ENCODE measurements around the gene BICRA.

- TF ChIP-seq USF2 (CRISPR knock-in tag; IDR thresholded peaks at IDR 0.05): no peak
- TF ChIP-seq CTCF (IDR thresholded peaks at IDR 0.05 in 2 of 3, conservative IDR thresholded peaks at IDR 0.05 in 1 of 3; ENCODE audit: insufficient read depth in 2 of 3, low read depth in 1 of 3, low read length in 3 of 3): no peak
- no peak for TF ChIP-seq BCLAF1 (IDR thresholded peaks at IDR 0.05; ENCODE audit: borderline replicate concordance in 1 of 2, control insufficient read depth in 1 of 2, low read depth in 2 of 2, low read length in 1 of 2)
- TF ChIP-seq GABPA (tag; conservative IDR thresholded peaks at IDR 0.05; ENCODE audit: low read depth): no peak
- no peak for TF ChIP-seq BDP1 (IDR thresholded peaks at IDR 0.05; ENCODE audit: insufficient read depth, insufficient read length)
Measured at GRCh38 chr19:47644743-47645482, 36.0 kb downstream of the BICRA start.

Measured in K562 (cell line).